GM19023 (cell line): ENCODE results near the gene C2orf81.

Source experiments
- ATAC-seq: cut with Tn5 transposase; IDR thresholded peaks from one replicate; pipeline ENCODE4 v1.9.1; 2021; ENCODE audit warnings: mild to moderate bottlenecking, moderate library complexity; ENCODE audit not compliant: unreplicated experiment

C2orf81 gene

GRCh38 chr2:74391580-74392448 is 29.6 kb downstream of the C2orf81 start:
- ATAC-seq = peak; percentile 72

GRCh38 chr2:74391209-74391579 is 30.2 kb downstream of the C2orf81 start:
- ATAC-seq = peak; percentile 9

GRCh38 chr2:74390606-74391005 is 30.8 kb downstream of the C2orf81 start:
- ATAC-seq = no peak

- ATAC-seq = no peak
These were observed 34.1 kb downstream of the C2orf81 start for GRCh38 chr2:74387346-74387745.

- no peak for ATAC-seq
These were observed 36.0 kb downstream of the C2orf81 start for GRCh38 chr2:74385396-74385795.

GRCh38 chr2:74384051-74384450 is 37.4 kb downstream of the C2orf81 start:
- no peak for ATAC-seq

GRCh38 chr2:74383254-74383653 is 38.2 kb downstream of the C2orf81 start:
- ATAC-seq = no peak

GRCh38 chr2:74381751-74382150 is 39.7 kb downstream of the C2orf81 start:
- ATAC-seq = no peak

GRCh38 chr2:74379851-74380789 is 41.3 kb downstream of the C2orf81 start, which contains the start of gene DCTN1:
Gene DCTN1, minus strand, starts transcription at chr2:74380311. Its CDS starts 274 bp downstream, at chr2:74380037.
- ATAC-seq = no peak

GRCh38 chr2:74378007-74378406 is 43.4 kb downstream of the C2orf81 start:
- no peak for ATAC-seq

GRCh38 chr2:74375838-74376237 is 45.6 kb downstream of the C2orf81 start:
- ATAC-seq = no peak

GRCh38 chr2:74374509-74375205 is 46.8 kb downstream of the C2orf81 start:
- no peak for ATAC-seq

- no peak for ATAC-seq
These were observed 47.4 kb downstream of the C2orf81 start for GRCh38 chr2:74373985-74374384.

- ATAC-seq = no peak
These were observed 48.2 kb downstream of the C2orf81 start for GRCh38 chr2:74373221-74373676.

- ATAC-seq = no peak
These were observed 48.7 kb downstream of the C2orf81 start for GRCh38 chr2:74372674-74373073.

- no peak for ATAC-seq
These were observed 50.0 kb downstream of the C2orf81 start for GRCh38 chr2:74371421-74371820.

- no peak for ATAC-seq
These were observed 51.4 kb downstream of the C2orf81 start for GRCh38 chr2:74369976-74370375.

- no peak for ATAC-seq
These were observed 52.9 kb downstream of the C2orf81 start for GRCh38 chr2:74368499-74368898.

GRCh38 chr2:74367789-74368188 is 53.6 kb downstream of the C2orf81 start:
- no peak for ATAC-seq

GRCh38 chr2:74366036-74366435 is 55.4 kb downstream of the C2orf81 start:
- ATAC-seq = no peak
